T follicular helper cell (primary cell): ENCODE measurements around the gene RHOJ.
"Not testable (repeated sequence)": the region's sequence is repeated elsewhere in the genome, so short reads cannot be mapped to it uniquely, and the experiment has no call there.

Source experiments
- DNase-seq: peaks from one replicate; pipeline ENCODE4 v3.0.0-alpha.2; 2020; ENCODE audit warnings: low read depth

RHOJ gene

GRCh38 chr14:63297372-63298063 lies 93.3 kb downstream of the RHOJ start:
- DNase-seq: no peak

GRCh38 chr14:63299351-63300110 lies 95.3 kb downstream of the RHOJ start:
- no peak for DNase-seq

GRCh38 chr14:63300854-63301253 lies 96.6 kb downstream of the RHOJ start:
- no peak for DNase-seq

- DNase-seq: no peak
Measured at GRCh38 chr14:63301891-63302534, 97.8 kb downstream of the RHOJ start.

GRCh38 chr14:63304429-63304828 lies 100.2 kb downstream of the RHOJ start:
- not testable (repeated sequence) for DNase-seq

- no peak for DNase-seq
Measured at GRCh38 chr14:63308723-63309317, 104.6 kb downstream of the RHOJ start.

GRCh38 chr14:63318835-63319234 lies 114.6 kb downstream of the RHOJ start, which contains the start of gene GPHB5:
Gene GPHB5 (minus strand): TSS chr14:63318935. CDS start chr14:63317849, 1,086 bp downstream.
- DNase-seq: no peak

GRCh38 chr14:63322472-63322871 lies 118.2 kb downstream of the RHOJ start:
- DNase-seq: no peak

- no peak for DNase-seq
Measured at GRCh38 chr14:63322897-63323573, 118.8 kb downstream of the RHOJ start.

- DNase-seq: no peak
Measured at GRCh38 chr14:63326840-63327239, 122.6 kb downstream of the RHOJ start.

GRCh38 chr14:63328787-63329737 lies 124.8 kb downstream of the RHOJ start:
- DNase-seq: no peak

- DNase-seq: no peak
Measured at GRCh38 chr14:63342371-63342770, 138.1 kb downstream of the RHOJ start.
